GM21526 (cell line): Measurements from ENCODE around the gene ARHGEF10L.

Source experiments
- ATAC-seq: cut with Tn5 transposase; IDR thresholded peaks from one replicate; pipeline ENCODE4 v1.9.1; 2021; ENCODE audit warnings: moderate library complexity; ENCODE audit not compliant: unreplicated experiment, low FRiP score

ARHGEF10L gene

DNA sequence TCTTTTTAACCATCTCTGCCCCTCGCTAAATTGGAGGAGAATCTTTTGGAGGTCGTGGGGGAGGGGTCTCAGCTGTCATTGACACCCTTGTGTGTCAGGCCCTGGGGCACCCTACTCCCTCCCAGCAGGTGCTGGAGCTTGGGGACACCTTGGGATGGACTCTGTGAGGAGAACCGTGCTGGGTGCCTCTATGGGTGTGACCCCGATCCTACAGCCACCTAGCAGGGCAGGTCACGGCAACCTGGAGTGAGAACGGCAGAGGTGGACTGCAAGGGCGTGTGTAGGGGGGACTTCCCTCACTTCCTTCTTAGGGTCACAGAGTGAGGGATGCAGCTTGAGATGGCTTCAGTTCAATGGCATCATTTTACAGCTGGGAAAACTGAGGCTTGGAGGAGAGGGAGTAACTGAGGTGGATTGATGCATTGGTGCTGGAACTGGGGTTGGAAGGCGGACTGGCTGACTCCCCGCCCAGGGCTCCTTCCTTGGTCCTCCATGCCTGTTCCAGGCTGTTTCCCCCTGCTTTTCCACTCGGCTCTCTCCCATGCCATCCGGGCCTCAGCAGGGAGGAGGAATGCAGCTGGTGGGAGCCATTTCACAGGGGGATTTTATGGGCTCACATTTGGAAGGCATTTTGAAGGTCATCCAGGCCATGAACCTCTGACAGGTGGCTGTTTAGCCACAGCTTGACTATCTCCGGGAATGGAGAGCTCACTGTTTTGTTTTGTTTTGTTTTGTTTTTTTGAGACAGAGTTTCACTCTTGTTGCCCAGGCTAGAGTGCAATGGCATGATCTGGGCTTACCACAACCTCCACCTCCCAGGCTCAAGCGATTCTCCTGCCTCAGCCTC lies 18.8 kb upstream of the ARHGEF10L start:
- ATAC-seq: no peak

DNA sequence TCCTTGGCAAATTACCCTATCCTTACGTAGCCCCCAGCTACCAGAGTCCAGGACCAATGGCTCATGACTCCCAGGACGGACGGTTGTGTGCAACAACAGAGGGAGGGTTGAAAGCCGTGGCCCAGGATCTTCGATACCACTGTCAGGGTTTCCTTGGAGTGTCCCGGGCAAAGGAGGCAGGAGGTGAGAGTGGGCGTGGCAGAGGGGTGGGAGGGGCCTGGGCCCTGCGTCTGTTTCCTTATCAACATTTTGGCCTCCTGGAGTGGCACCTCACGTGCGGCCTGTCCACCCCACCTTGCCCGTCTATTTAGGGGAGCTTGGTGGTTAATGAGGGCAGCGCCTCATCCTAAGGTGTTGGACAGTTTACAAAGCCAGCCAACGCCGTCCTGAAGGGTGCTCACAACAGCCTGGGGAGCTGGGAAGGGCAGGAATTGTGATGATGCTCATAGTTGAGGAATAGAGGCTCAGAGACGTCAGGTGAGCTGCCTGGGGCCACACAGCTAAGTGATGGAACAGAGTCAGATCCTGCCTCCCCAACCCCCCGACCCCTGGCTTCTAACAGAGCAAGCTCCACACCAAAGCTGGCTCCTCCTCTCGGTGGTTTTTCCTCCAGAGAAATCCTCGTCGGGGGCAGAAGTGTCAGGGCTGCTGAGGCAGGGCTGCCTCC lies 17.4 kb upstream of the ARHGEF10L start:
- ATAC-seq: no peak

DNA sequence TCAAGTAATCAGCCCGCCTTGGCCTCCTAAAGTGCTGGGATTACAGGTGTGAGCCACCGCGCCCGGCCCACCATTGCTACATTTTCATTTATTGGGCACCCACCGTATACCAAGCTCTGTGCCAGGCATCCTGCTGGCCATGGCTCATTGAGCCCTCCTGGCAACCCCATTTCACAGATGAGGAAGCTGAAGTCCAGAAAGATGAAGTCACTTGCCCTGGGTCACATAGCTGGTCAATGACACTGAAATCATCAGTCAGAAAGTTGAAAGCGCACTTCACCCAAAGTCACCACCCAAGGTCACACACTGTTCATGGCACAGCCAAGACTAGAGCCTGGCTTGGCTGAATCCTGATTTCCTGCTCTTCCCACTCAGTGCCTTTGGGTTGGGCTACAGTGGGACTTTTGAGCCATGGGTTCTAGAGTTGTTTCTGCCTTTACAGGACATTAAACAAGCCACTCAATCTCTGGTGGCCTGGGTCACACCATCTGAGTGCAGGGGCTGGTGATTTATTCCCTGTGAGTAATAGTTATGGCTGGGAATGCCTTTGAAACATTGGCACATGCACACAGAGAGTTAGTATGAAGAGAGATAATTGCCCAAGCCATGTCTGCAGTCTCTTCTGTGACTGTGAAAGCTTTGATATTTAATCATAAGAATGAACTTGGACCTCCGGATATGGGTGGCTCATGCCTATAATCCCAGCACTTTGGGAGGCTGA lies 16.0 kb upstream of the ARHGEF10L start:
- no peak for ATAC-seq

DNA sequence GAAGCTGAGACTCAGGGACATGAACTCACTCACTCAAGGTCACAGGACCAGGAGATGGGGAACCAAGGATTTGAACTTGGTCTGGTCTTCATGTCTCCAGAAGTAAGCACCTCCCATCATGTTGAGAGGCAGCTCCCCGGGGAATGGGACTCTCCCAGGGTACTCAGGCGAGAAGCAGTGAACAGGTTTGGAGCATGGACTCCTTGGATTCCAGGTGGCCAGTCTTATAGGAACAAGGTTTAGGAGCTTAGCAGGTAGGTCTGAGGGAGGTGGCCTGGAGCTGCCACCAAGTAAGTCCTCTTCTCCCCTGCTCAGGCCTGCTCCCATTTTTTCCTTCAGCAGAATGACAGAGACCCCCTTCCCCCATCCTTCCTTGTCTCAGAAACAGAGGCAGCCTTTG lies 14.9 kb upstream of the ARHGEF10L start:
- no peak for ATAC-seq

DNA sequence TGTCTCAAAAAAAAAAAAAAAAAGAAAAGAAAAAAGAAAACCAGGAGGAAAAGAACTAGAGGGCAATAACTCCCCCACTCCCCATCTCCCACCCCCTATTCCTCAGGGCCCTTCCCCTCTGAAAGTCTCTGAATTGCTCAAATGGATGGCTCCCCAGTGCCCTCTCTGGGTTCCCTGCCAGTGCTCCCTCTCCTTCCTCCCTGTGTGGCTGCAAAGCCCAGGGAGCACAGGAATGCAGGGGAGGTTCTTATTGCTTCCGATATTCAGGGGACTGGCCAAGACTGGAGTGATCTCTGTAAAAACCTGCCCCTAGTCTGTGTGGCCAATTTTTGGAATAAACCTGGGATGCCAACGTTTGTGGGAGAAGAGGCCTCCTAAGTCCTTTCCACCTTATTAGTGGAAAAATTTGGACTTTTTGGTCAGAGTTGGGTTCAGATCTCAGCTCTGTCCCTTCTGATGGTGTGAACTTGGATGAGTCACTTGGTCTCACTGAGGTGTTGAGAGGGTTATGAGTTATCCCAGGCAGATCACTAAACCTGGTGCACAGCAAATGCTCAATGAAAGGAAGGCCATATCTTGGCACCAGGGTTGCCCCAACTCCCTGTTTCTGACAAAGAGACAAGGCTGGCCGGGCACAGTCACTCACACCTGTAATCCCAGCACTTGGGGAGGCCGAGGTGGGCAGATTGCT lies 13.4 kb upstream of the ARHGEF10L start:
- no peak for ATAC-seq

DNA sequence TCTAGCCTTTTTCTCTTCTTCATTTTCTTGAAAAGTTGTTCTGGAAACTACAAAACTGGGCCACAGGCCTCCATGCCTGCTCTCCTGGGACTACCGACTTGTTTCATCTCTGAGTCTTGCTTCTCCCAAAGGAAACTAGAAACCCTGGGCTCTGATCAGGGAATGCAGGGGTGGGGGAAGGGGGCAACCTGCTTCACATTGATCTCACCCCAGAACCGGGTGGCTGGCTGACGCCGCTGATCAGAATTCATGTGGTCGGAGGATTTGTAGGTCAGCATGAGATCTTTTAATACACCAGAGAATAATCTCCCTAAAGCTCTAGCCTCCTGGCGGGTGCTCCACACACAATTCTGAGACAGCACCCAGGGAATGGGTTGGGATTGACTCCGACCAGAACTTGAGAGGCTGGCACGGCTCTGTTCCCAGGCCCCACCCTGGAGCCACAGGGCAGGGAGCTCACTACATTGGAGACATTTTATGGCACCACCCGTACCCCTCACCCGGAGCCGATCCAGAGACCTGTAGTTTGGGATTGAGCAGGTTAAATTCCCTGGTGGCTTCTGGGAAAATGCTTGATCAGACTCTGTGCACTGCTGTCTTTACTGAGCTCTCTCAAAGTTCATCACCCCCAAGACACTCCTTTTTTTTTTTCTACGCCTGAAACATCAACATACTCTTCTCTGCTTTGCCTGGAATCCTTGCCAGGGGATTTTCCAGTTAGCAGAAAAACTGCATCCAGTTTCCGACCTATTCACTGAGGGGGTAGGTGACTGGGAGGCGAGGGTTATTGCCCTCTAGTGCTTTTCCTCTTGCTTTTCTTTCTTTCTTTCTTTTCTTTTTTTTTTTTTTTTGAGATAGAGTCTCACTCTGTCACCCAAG lies 12.2 kb upstream of the ARHGEF10L start:
- no peak for ATAC-seq

DNA sequence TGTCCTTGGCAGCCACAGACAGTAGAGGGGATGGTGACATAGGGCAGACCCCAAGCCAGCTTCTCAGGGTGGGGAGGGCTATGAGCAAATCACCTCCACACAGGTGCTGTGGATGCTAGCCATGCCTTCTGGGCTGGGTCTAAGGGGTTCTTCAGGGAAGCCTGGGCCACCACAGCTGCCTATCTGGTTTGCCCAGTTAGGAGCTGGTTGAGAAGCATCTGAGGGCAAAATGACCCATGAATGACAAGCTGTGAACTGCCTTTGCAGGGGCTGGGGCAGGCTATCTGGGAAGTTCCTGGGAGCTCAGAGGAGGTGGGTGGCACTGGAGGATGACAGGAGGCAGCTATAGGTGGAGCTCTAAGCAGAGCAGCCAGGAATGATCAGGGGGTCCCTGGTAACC lies 10.1 kb upstream of the ARHGEF10L start:
- no peak for ATAC-seq

DNA sequence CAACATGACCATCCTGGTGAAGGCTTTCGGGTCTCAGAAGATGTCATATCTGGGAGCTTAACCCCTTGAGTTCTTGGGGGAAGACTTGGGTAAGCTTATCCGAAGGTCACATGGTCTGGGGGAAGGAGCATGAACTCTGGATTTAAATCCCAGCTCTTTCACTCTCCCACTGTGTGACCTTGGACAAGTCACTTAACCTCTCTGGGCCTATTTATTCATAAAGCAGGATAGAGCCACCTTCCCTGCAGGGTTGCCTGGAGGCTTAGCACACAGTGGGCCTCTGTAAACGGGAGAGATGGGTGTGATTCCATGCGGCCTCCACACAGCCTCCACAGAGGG lies 8.2 kb upstream of the ARHGEF10L start:
- ATAC-seq: no peak

DNA sequence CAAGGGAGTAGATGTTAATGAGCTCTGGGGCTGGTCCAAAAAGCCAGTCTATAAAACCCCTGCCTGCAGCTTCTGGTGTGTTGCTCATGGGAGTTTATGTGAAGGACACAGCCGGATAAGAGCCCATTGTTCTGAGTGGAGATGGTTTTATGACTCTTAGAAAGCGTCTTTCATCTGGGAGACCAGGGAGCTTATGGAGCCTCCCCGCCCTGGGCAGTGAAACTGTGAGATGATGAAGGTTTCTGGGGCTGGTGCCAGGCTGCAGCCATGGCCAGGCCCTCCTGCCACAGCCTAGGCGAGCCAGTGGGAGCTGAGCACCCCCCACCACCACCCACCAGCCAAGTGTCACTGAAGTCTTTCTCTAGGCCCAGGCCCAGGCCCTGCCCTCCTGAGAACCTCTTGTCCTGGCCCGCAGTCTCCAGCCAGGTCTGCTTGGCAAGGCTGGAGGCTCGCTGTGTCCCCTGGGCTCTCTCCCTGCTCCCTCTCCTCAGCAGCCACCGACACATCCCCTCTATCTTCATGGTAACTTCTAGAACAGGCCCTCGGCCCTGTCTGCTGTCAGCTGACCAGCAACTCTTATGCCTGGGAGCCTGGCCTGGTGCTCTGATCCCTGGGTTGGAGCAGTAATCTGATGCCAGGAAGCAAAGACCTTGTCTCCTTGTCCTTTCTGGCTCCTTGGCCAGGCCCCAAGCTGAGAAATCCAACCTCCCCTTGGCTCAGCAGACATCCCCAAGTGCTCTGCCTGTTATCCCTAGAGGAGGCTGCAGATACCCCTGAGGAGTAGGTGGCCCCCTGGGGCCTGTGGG lies 7.6 kb upstream of the ARHGEF10L start:
- no peak for ATAC-seq

DNA sequence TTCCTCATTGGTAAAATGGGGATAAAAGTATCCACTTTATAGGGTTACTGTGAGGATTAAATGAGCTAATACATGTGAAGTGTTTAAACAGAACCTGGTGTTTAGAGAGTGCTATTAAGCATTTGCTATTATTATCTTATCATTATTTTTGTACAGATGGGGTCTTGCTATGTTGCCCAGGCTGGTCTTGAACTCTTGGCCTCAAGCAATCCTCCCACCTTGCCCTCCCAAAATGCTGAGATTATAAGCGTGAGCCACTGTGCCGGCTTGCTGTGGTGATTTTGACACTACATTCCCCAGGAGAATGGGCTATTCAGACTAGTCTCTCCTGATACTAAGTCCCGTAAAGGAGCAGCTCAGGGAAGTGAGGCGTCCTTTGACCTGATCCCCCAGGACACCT lies 6.3 kb upstream of the ARHGEF10L start:
- ATAC-seq: no peak

DNA sequence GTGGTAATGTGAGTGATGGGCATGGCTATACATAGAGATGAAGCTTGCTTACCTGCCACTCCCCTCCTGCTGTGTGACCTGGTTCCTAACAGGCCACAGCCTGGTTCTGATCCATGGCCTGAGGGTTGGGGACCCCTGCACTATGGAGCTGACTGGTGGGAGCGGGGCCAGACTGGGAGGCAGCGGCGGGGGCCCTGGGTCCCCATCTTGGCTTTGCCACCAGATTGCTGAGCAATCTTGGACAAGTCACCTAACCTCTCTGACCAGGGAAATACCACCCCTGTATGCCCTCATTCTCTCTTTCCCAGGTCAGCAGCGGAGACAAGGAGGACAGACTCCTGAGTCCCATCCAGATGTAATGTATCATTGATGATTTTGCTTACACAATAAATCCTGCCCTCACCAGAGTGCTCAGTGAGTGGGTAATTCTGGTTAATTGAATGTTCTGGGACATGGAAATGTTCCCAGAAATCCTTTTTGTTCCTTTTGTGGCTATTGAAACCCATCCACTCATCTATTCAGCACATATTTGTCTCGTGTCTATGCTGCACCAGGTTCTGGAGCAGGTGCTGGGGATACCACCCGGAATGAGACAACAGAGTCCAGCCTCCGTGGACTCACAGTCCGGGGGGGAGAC lies 4.1 kb upstream of the ARHGEF10L start:
- ATAC-seq: no peak

DNA sequence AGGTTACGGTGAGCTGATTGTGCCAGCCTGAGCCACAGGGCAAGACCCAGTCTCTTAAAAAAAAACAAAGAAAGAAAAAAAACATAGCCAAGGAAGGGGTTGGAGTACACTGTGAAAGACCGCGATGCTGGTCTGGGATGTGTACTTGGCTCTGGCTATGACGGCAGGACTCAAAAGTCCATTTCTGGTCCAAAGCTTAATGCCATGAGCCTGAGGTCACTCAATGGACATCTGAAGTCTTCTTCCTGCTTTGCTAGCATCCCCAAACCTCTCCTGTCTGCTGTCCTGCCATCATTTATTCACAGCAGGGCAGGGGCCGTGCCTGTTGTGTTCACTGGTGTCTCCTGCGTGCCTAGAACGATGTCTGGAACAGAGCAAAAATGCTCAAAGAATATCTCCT lies 1.5 kb upstream of the ARHGEF10L start:
- no peak for ATAC-seq

DNA sequence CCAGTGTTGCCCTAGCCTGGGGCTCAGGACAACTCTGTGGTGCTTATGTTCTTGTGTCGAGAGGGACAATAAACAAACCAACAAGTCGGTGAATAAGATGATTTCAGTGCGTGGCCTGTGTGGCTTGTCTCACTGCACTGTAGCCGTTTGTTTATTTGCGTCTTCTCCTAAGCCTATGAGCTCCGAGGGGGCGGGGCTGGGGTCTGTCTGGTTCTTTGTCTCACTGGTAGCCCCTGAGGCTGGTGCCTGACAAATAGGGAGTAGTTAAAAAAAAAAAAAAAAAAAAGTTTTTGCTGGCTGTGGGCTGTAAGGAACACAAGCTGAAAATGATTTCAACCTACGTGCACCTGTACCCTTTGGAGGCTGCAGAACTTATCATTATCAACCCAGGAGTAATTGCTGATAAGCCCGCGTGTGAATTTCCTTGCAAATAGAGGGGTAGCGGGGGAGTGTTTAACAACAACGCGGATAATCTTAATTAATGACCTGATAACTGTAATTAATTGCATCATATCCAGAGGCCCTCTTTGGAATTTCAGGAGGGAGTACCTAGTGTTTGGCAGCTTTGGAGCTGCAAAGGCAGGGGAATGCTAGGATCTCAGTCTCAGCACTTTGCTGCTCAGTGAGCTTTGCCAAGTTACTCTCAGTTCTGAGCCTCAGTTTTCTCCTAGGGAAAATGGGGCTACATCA lies 925 bp upstream of the ARHGEF10L start:
- ATAC-seq: no peak

DNA sequence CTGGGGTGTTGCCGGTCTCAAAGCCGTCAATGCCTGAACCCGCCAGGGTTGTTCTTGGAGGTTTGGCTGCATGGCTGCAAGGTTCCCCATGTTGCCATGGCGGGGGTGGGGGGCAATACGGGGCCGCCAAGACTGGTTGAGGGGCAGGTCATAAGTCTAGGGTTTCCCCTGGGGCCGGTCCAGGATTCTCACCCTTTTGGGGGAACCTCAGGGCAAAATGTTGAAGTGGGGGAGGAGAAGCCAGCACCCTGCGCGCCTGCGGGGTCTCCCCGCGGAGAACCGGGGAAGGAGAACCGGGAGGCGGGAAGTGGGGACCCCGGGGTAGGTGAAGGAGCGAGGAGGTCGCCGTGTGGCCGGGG lies 401 bp upstream of the ARHGEF10L start:
- ATAC-seq: no peak

DNA sequence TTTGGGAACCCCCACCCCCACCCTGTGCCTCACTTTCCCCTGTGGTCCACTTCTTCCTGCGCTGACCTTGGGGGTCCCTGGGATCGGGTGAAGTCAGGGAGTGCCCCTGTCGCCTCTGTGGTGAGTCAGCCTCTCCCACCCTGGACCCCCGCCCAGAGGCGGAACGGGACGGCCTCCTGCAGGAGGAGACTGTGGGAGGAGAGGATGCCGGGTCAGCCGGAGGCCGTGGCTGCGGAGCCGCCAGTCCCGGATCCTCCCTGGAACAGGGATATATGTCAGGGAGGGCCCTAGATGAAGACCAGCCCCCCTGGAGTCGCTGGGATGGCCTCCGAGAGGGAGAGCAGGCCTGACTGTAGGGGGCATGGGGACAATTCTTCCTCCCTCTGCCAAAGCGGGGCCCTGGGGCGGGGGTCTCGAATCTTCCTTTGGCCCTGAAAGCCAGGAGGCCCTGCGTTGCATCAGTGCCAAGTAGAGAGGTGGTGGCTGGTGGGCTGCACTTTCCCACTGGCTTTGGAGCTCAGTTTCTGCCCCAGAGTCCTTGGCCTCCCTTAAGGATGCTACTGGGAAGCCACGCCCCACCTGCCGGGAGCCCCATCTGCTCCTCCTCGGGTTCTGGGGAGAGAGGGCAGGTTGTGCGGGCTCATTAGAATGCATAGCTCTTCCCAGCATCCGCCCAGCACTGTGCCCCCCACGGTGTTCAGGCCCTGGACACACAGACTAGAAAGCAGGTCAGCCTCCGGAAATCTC lies 930 bp downstream of the ARHGEF10L start:
- no peak for ATAC-seq

DNA sequence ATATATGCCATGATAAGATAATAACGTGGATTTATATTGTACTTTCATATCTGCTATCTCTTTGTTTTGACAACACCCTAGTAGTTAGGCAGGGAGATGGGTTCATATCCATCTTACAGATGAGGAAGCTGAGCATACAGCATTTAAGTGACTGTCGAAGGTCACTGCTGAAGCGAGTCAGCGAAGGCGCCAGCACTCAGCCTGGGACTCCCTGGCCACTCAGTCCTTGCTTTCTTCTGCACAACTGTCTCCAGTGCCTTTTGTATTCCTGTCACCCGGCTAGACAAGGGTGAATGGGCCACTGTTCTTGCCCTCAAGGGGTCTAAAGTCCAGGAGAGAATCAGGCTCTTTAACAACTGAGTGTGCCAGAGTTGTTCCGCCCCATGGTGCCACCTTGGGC lies 3.1 kb downstream of the ARHGEF10L start:
- no peak for ATAC-seq

DNA sequence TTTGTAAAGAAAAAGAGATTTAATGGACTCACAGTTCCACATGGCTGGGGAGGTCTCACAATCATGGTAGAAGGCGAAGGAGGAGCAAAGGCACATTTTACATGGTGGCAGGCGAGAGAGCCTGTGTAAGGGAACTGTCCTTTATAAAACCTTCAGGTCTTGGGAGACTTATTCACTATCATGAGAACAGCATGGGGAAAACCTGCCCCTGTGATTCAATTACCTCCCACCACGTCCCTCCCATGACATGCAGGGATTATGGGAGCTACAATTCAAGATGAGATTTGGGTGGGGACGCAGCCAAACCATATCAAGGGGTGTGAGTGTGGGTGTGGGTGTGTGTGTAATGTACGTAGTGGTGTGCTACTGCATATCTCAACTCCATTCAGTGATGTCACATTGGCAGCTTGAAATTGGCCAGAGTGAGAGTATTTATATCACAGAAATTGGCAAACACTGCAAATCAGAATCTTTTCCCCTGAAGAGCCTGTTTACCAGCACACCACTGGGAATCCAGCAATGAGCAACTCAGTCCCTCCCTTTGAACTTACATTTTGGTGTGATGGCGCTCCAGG lies 5.4 kb downstream of the ARHGEF10L start:
- ATAC-seq: no peak
